HEK293 (cell line): ENCODE results near the gene NIT1.

Experiments
- ATF2 ChIP-seq: fragments of 450-650 bp; formaldehyde crosslinking; IDR thresholded peaks from 2 replicates; pipeline ENCODE4 v1.5.1; 2016; ENCODE audit warnings: missing biosample characterization, missing genetic modification characterization, low read depth
- CTCF ChIP-seq: fragments of 450-650 bp; formaldehyde crosslinking; IDR thresholded peaks from 2 replicates; pipeline ENCODE4 v1.5.1; 2016; ENCODE audit warnings: missing biosample characterization, missing genetic modification characterization
- REST ChIP-seq: fragments of 450-650 bp; formaldehyde crosslinking; IDR thresholded peaks from 2 replicates; pipeline ENCODE4 v1.5.1; 2016; ENCODE audit warnings: missing biosample characterization, missing genetic modification characterization
- SP2 ChIP-seq: fragments of 450-650 bp; formaldehyde crosslinking; IDR thresholded peaks from 2 replicates; pipeline ENCODE4 v1.5.1; 2016; ENCODE audit warnings: missing biosample characterization, missing genetic modification characterization
- ZBTB21 ChIP-seq: fragments of 450-650 bp; formaldehyde crosslinking; IDR thresholded peaks from 2 replicates; pipeline ENCODE4 v1.5.1; 2017; ENCODE audit warnings: missing biosample characterization, missing genetic modification characterization
- ZBTB48 ChIP-seq: fragments of 450-650 bp; formaldehyde crosslinking; IDR thresholded peaks from 2 replicates; pipeline ENCODE4 v1.5.1; 2016; ENCODE audit warnings: missing biosample characterization, missing genetic modification characterization
- ZNF10 ChIP-seq: fragments of 450-650 bp; formaldehyde crosslinking; IDR thresholded peaks from 2 replicates; pipeline ENCODE4 v1.5.1; 2017; ENCODE audit warnings: missing biosample characterization, missing genetic modification characterization
- ZNF138 ChIP-seq: fragments of 450-650 bp; formaldehyde crosslinking; IDR thresholded peaks from 2 replicates; pipeline ENCODE4 v1.5.1; 2016; ENCODE audit warnings: missing biosample characterization, missing genetic modification characterization, borderline replicate concordance
- ZNF146 ChIP-seq: fragments of 450-650 bp; formaldehyde crosslinking; IDR thresholded peaks from 2 replicates; pipeline ENCODE4 v1.5.1; 2016; ENCODE audit warnings: missing biosample characterization, missing genetic modification characterization
- ZNF175 ChIP-seq: fragments of 450-650 bp; formaldehyde crosslinking; IDR thresholded peaks from 2 replicates; pipeline ENCODE4 v1.5.1; 2016; ENCODE audit warnings: missing biosample characterization, missing genetic modification characterization
- ZNF555 ChIP-seq: fragments of 450-650 bp; formaldehyde crosslinking; conservative IDR thresholded peaks from 2 replicates; pipeline ENCODE4 v1.5.1; 2017; ENCODE audit warnings: missing biosample characterization, mild to moderate bottlenecking, missing genetic modification characterization, inconsistent platforms
- ZNF707 ChIP-seq: fragments of 450-650 bp; formaldehyde crosslinking; IDR thresholded peaks from 2 replicates; pipeline ENCODE4 v1.5.1; 2016; ENCODE audit warnings: missing biosample characterization, missing genetic modification characterization
- ZNF776 ChIP-seq: fragments of 450-650 bp; formaldehyde crosslinking; IDR thresholded peaks from 2 replicates; pipeline ENCODE4 v1.5.0; 2017; ENCODE audit warnings: missing biosample characterization, missing genetic modification characterization, borderline replicate concordance
- ZNF792 ChIP-seq: fragments of 450-650 bp; formaldehyde crosslinking; IDR thresholded peaks from 2 replicates; pipeline ENCODE4 v1.5.1; 2016; ENCODE audit warnings: missing biosample characterization, missing genetic modification characterization

GRCh38 chr1:161161652-161162051 lies 43.7 kb downstream of the NIT1 start:
- TF ChIP-seq ATF2 (tag by site-specific recombination) = no peak
- TF ChIP-seq CTCF (tag by site-specific recombination) = no peak
- TF ChIP-seq ZNF707 (tag by site-specific recombination) = no peak
- TF ChIP-seq SP2 (tag by site-specific recombination) = no peak
- no peak for TF ChIP-seq ZBTB48 (tag by site-specific recombination)
- TF ChIP-seq ZBTB21 (tag by site-specific recombination) = no peak
- TF ChIP-seq ZNF138 (tag by site-specific recombination) = no peak
- TF ChIP-seq ZNF555 (tag by site-specific recombination) = no peak
- no peak for TF ChIP-seq ZNF146 (tag by site-specific recombination)
- no peak for TF ChIP-seq ZNF175 (tag by site-specific recombination)
- TF ChIP-seq REST (tag by site-specific recombination) = no peak
- TF ChIP-seq ZNF10 (tag by site-specific recombination) = no peak
- no peak for TF ChIP-seq ZNF792 (tag by site-specific recombination)
- TF ChIP-seq ZNF776 (tag by site-specific recombination) = no peak
